ENCODE measurements around the gene NLRP4.

The NLRP4 gene

GRCh38 chr19:55836340-55836739 is at the start of gene NLRP4:
Gene NLRP4 (plus strand): TSS chr19:55836540. CDS start chr19:55852081, 15,541 bp downstream.
- DNase-seq (ENCODE audit: low spot score): no peak

GRCh38 chr19:55795021-55795420 is 41.3 kb upstream of the NLRP4 start:
- DNase-seq (ENCODE audit: low spot score): no peak

- no peak for DNase-seq (ENCODE audit: low spot score)
Measured at GRCh38 chr19:55801416-55801815, 34.9 kb upstream of the NLRP4 start.

DNA sequence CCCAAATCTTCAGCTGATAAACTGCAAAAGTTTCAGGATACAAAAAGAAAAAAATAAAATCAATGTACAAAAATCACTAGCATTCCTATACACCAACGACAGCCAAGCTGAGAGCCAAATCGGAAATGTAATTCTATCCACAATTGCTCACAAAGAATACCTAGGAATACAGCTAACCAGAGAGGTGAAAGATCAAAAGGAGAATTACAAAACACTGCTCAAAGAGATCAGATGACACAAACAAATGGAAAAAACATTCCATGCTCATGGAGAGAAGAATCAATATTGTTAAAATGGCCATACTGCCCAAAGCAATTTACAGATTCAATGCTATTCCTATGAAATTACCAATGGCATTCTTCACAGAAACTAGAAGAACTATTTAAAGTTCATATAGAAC is 34.1 kb upstream of the NLRP4 start:
- DNase-seq (ENCODE audit: low spot score): no peak

DNA sequence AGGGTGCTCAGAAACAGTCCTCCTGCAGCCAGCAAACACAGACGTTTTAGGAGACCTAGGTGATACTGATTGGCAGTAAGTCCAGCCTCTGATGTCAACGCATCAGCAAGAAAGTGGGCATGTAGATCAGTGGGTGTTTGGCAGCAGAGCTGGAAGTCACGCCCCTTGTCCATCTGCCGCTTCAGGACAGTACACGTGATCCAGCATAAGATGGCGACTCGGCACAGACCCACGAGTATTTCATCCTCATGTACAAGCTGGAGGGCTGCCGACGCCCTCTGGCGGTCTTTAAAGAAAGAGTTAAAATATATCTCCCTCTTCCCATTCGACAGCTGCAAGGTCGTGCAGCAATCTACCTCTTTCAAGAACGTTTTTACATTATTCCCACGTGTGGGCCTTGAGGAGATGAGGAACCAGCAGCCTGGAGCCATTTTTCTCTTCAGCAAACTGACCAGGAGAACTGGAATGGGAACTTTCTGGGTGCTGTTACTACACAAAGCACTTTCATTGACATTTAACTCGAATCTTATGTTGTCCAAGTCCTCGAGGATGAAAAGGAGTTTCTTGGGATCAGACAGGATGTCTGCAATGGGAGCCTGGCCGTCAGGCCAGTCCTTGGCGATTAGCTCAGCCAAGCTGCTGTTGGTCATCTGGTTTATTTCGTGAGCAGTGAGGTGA is 26.8 kb upstream of the NLRP4 start:
- DNase-seq (ENCODE audit: low spot score): peak; percentile 61

- no peak for DNase-seq (ENCODE audit: low spot score)
Measured at GRCh38 chr19:55811340-55811739, 25.0 kb upstream of the NLRP4 start.

GRCh38 chr19:55812449-55812848 is 23.9 kb upstream of the NLRP4 start:
- DNase-seq (ENCODE audit: low spot score): no peak

- DNase-seq (ENCODE audit: low spot score): no peak
Measured at GRCh38 chr19:55813906-55814305, 22.4 kb upstream of the NLRP4 start.

- DNase-seq (ENCODE audit: low spot score): no peak
Measured at GRCh38 chr19:55820037-55820436, 16.3 kb upstream of the NLRP4 start.

DNA sequence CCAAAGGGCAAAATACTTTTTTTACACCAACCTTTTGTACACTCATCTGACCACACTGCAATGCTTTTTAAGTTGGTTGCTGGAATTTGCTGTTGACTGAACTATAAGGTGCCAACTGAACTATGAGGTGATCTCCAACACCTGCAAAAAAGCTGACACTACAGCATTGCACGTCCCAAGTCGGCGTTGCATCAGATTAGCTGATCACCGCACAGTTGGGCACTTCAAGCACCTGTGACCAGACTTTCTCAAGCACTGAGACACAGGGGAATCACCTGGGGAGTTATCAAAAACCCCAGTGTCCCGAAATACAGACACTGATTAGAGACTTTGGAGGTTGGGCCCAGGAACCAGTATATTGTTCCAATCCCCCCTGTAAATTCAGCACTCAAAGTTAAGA is 5.7 kb upstream of the NLRP4 start:
- no peak for DNase-seq (ENCODE audit: low spot score)

GRCh38 chr19:55831846-55832245 is 4.5 kb upstream of the NLRP4 start, which contains the start of gene NLRP11:
Gene NLRP11 (minus strand): TSS chr19:55831999. CDS start chr19:55818174, 13,825 bp downstream.
- no peak for DNase-seq (ENCODE audit: low spot score)

DNA sequence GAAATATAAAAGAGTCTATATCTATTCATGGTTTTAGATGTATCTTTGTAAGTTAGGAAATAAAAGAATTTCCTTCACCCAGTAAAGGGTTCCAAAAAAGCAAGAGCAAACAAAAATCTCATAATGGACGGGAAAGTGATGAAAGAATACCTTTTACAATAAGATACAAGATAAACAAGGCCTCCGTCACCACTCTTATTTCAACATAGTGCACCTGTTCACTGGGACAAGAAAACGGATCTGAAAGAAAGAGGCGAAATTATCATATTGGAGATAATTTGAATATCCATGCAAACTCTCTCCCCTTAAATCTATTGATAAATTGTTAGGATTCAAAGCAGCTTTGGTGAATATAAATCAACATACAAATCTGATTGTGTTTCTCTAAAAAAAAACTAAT is 3.7 kb upstream of the NLRP4 start:
- no peak for DNase-seq (ENCODE audit: low spot score)

GRCh38 chr19:55838251-55838650 is 1.9 kb downstream of the NLRP4 start:
- no peak for DNase-seq (ENCODE audit: low spot score)

DNA sequence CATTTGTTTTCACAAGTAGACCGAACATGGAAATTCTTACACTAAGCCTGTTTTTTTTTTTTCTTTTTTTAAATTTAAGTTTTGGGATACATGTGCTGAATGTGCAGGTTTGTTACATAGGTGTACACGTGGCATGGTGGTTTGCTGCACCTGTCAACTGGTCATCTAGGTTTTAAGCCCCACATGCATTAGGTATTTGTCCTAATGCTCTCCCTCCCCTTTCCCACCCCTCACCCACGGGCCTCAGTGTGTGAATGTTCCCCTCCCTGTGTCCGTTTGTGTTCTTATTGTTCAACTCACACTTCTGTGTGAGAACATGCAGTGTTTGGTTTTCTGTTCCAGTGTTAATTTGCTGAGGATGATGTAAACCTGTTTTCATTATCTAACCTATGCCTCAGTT is 2.6 kb downstream of the NLRP4 start:
- DNase-seq (ENCODE audit: low spot score): no peak

DNA sequence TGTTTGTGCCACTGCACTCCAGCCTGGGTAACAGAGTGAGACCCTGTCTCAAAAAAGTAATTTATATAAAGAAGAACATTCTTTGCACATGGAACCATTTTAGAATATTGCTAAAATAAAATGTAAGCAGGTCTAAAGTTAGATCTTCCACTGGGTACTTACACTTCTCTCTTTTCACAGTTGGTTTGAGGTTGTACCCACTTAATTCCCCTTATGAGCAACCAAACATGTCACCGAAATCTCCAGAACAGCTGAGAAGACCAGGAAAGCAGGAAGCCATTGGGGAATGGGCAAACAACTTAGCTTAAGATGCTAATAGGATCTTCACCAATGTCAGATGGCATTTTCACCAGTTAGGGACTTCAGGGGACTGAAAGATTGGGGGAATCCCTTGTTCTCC is 18.8 kb downstream of the NLRP4 start:
- no peak for DNase-seq (ENCODE audit: low spot score)

DNA sequence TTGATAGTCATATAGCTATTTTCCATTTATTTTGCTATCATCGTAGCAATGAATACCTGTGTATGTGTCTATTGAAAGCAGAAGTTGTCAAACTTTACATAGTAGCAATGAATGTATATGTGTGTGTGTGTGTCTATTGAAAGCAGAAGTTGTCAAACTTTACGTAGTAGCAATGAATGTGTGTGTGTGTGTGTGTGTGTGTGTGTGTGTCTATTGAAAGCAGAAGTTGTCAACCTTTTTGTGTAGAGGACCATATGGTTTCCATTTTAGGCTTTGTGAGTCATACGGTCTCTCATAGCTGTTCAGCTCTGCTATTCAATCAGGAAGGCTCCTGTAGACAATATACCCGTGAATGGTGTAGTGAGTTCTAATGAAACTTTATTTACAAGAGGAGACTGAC is 20.8 kb downstream of the NLRP4 start:
- DNase-seq (ENCODE audit: low spot score): no peak

DNA sequence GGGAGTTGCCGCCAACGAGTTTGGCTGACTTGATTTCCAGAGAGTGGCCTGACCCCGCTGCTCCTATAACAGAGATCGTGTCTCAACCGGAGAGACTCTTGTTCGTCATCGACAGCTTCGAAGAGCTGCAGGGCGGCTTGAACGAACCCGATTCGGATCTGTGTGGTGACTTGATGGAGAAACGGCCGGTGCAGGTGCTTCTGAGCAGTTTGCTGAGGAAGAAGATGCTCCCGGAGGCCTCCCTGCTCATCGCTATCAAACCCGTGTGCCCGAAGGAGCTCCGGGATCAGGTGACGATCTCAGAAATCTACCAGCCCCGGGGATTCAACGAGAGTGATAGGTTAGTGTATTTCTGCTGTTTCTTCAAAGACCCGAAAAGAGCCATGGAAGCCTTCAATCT is 21.6 kb downstream of the NLRP4 start:
- no peak for DNase-seq (ENCODE audit: low spot score)

DNA sequence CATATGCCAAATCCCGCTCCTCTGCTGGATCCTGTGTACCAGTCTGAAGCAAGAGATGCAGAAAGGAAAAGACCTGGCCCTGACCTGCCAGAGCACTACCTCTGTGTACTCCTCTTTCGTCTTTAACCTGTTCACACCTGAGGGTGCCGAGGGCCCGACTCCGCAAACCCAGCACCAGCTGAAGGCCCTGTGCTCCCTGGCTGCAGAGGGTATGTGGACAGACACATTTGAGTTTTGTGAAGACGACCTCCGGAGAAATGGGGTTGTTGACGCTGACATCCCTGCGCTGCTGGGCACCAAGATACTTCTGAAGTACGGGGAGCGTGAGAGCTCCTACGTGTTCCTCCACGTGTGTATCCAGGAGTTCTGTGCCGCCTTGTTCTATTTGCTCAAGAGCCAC is 22.1 kb downstream of the NLRP4 start:
- no peak for DNase-seq (ENCODE audit: low spot score)

- DNase-seq (ENCODE audit: low spot score): no peak
Measured at GRCh38 chr19:55858969-55859368, 22.6 kb downstream of the NLRP4 start.

- DNase-seq (ENCODE audit: low spot score): no peak
Measured at GRCh38 chr19:55866521-55866920, 30.2 kb downstream of the NLRP4 start.

GRCh38 chr19:55867101-55867500 is 30.8 kb downstream of the NLRP4 start:
- DNase-seq (ENCODE audit: low spot score): no peak

DNA sequence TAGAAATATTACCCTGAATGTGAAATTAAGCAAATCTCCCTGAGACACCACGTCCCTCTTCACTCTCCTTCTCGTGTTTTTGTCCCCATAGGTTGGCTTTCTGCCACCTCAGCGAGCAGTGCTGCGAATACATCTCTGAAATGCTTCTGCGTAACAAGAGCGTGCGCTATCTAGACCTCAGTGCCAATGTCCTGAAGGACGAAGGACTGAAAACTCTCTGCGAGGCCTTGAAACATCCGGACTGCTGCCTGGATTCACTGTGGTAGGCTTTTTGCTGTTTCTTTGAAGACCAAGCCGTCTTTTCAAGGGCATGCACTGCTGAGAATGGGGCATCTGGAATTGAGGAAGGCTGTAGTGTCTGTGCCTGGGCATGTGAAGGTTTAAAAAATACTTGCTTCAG is 34.4 kb downstream of the NLRP4 start:
- no peak for DNase-seq (ENCODE audit: low spot score)

GRCh38 chr19:55877211-55877610 is 40.9 kb downstream of the NLRP4 start:
- no peak for DNase-seq (ENCODE audit: low spot score)

- no peak for DNase-seq (ENCODE audit: low spot score)
Measured at GRCh38 chr19:55882626-55883025, 46.3 kb downstream of the NLRP4 start.
